Measurements from ENCODE around the gene BORCS6. TPM values are rescaled to one million over a fixed set of nuclear protein-coding genes. Genes with fewer than 3 reads are reported as not detected.

The BORCS6 gene
- total and polyA plus RNA-seq, 2 experiments from 2014 or later = 1.8 to 7.1 TPM

- no peak overlapping the region for H3K27ac ChIP-seq (ENCODE audit: low read depth)
- no peak overlapping the region for H3K4me3 ChIP-seq
- H3K4me3 Mint-ChIP-seq = no peak overlapping the region
- H2AFZ ChIP-seq = no peak overlapping the region
- no peak overlapping the region for H3K27ac Mint-ChIP-seq
- H3K9me3 Mint-ChIP-seq = peaks cover 4% of the 10 kb centered on the region; the same call in 1 of the 3 replicates
- peaks cover 21% of the 10 kb centered on the region for H3K27me3 ChIP-seq (ENCODE audit: insufficient read depth)
- no peak overlapping the region for H3K4me2 ChIP-seq
- no peaks in the 10 kb centered on the region for H4K20me1 ChIP-seq (replicated peaks; ENCODE audit: insufficient read depth)
- H3K36me3 Mint-ChIP-seq (ENCODE audit: low read depth) = peaks cover 26% of the 10 kb centered on the region
- peaks cover 7% of the 10 kb centered on the region; the same call in 1 of the 2 replicates for H3K36me3 ChIP-seq (ENCODE audit: insufficient read depth)
- no peaks in the 10 kb centered on the region for H3K9me2 ChIP-seq (ENCODE audit: insufficient read depth)
- H3F3A ChIP-seq (replicated peaks; ENCODE audit: low read depth) = peaks cover 26% of the 10 kb centered on the region
- H3K79me2 ChIP-seq (replicated peaks; ENCODE audit: insufficient read depth) = no peaks in the 10 kb centered on the region
- no peak for ATAC-seq
- peaks cover 3% of the 10 kb centered on the region; the same call in 1 of the 3 replicates for H3K4me1 Mint-ChIP-seq
- no peak for TF ChIP-seq EZH2 (IDR thresholded peaks at IDR 0.05; ENCODE audit: low read depth, unreplicated experiment)
- TF ChIP-seq CTCF (conservative IDR thresholded peaks at IDR 0.05; ENCODE audit: low read depth in 2 of 2) = no peak
- TF ChIP-seq NANOG (IDR thresholded peaks at IDR 0.05; ENCODE audit: borderline replicate concordance) = no peak
- TF ChIP-seq, protein P1, sequence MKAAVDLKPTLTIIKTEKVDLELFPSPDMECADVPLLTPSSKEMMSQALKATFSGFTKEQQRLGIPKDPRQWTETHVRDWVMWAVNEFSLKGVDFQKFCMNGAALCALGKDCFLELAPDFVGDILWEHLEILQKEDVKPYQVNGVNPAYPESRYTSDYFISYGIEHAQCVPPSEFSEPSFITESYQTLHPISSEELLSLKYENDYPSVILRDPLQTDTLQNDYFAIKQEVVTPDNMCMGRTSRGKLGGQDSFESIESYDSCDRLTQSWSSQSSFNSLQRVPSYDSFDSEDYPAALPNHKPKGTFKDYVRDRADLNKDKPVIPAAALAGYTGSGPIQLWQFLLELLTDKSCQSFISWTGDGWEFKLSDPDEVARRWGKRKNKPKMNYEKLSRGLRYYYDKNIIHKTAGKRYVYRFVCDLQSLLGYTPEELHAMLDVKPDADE (IDR thresholded peaks at IDR 0.05) = no peak
- TF ChIP-seq, protein P2, sequence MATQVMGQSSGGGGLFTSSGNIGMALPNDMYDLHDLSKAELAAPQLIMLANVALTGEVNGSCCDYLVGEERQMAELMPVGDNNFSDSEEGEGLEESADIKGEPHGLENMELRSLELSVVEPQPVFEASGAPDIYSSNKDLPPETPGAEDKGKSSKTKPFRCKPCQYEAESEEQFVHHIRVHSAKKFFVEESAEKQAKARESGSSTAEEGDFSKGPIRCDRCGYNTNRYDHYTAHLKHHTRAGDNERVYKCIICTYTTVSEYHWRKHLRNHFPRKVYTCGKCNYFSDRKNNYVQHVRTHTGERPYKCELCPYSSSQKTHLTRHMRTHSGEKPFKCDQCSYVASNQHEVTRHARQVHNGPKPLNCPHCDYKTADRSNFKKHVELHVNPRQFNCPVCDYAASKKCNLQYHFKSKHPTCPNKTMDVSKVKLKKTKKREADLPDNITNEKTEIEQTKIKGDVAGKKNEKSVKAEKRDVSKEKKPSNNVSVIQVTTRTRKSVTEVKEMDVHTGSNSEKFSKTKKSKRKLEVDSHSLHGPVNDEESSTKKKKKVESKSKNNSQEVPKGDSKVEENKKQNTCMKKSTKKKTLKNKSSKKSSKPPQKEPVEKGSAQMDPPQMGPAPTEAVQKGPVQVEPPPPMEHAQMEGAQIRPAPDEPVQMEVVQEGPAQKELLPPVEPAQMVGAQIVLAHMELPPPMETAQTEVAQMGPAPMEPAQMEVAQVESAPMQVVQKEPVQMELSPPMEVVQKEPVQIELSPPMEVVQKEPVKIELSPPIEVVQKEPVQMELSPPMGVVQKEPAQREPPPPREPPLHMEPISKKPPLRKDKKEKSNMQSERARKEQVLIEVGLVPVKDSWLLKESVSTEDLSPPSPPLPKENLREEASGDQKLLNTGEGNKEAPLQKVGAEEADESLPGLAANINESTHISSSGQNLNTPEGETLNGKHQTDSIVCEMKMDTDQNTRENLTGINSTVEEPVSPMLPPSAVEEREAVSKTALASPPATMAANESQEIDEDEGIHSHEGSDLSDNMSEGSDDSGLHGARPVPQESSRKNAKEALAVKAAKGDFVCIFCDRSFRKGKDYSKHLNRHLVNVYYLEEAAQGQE (IDR thresholded peaks at IDR 0.05; ENCODE audit: unreplicated experiment) = no peak
- TF ChIP-seq EZH2phosphoT487 (IDR thresholded peaks at IDR 0.05; ENCODE audit: unreplicated experiment) = no peak
- DNase-seq (ENCODE audit: low spot score) = no peak
- peaks cover 7% of the 10 kb centered on the region; the same call in 1 of the 2 replicates for H3K4me1 ChIP-seq (ENCODE audit: insufficient read depth)
- H3K27me3 Mint-ChIP-seq (ENCODE audit: insufficient read depth, low read depth, poor library complexity) = peaks cover 10% of the 10 kb centered on the region
These were observed 48.9 kb downstream of the BORCS6 start for GRCh38 chr17:8141045-8141444.

All from GM23338 (cell line).